Mesenchymal stem cell (in vitro differentiated cells and primary cell): ENCODE data around the gene PIGN.

Experiments
- DNase-seq: peaks from one replicate; pipeline ENCODE4 v3.0.0-alpha.2; 2013
- H2AFZ ChIP-seq: one replicate; pipeline ENCODE4 v1.6.1; 2013; ENCODE audit warnings: low read depth, mild to moderate bottlenecking, control low read depth, inconsistent platforms, low read length, moderate library complexity
- H2AK5ac ChIP-seq: 2 replicates; pipeline ENCODE4 v1.6.1; 2013; ENCODE audit warnings: low read length, moderate library complexity, mild to moderate bottlenecking, inconsistent platforms; ENCODE audit not compliant: severe bottlenecking
- H2BK120ac ChIP-seq: one replicate; pipeline ENCODE4 v1.6.1; 2013; ENCODE audit warnings: low read depth, mild to moderate bottlenecking, inconsistent platforms, low read length, moderate library complexity
- H2BK12ac ChIP-seq, 2 experiments: one replicate each; pipeline ENCODE4 v1.6.1; 2013; ENCODE audit warnings: inconsistent platforms in 2 of 2, low read length in 2 of 2, mild to moderate bottlenecking in 2 of 2, moderate library complexity in 2 of 2, control low read depth in 1 of 2
- H2BK15ac ChIP-seq: one replicate; pipeline ENCODE4 v1.6.1; 2013; ENCODE audit warnings: mild to moderate bottlenecking, low read depth, inconsistent platforms; ENCODE audit not compliant: poor library complexity, severe bottlenecking
- H2BK5ac ChIP-seq: 2 replicates; pipeline ENCODE4 v1.6.1; 2013; ENCODE audit warnings: low read depth, mild to moderate bottlenecking, low read length, control low read depth, inconsistent platforms; ENCODE audit not compliant: poor library complexity, severe bottlenecking
- H3K14ac ChIP-seq, 2 experiments: one replicate each; pipeline ENCODE4 v1.6.1; 2013; ENCODE audit warnings: inconsistent platforms in 2 of 2, low read length in 2 of 2, control low read depth in 1 of 2, mild to moderate bottlenecking in 1 of 2, moderate library complexity in 1 of 2
- H3K18ac ChIP-seq, 2 experiments: one replicate each; pipeline ENCODE4 v1.6.1; 2013; ENCODE audit warnings: inconsistent platforms in 2 of 2, low read length in 2 of 2, control low read depth in 1 of 2, low read depth in 1 of 2, mild to moderate bottlenecking in 1 of 2
- H3K23ac ChIP-seq, 2 experiments: one replicate each; pipeline ENCODE4 v1.6.1; 2013; ENCODE audit warnings: inconsistent platforms in 2 of 2, low read length in 2 of 2, mild to moderate bottlenecking in 2 of 2, moderate library complexity in 2 of 2, control low read depth in 1 of 2
- H3K27ac ChIP-seq: 2 replicates; pipeline ENCODE4 v1.5.1; 2013; ENCODE audit warnings: mild to moderate bottlenecking, moderate library complexity, low read length, control low read depth, inconsistent platforms; ENCODE audit not compliant: poor library complexity, severe bottlenecking
- H3K27me3 ChIP-seq, 2 experiments: 2 replicates each; pipeline versions ENCODE4 v1.6.1 to v1.7.0; 2013; ENCODE audit warnings: low read length in 2 of 2, mild to moderate bottlenecking in 2 of 2, moderate library complexity in 2 of 2, control low read depth in 1 of 2, inconsistent platforms in 1 of 2; ENCODE audit not compliant: control insufficient read depth in 1 of 2, insufficient read depth in 1 of 2
- H3K36me3 ChIP-seq, 2 experiments: 2 replicates each; pipeline versions ENCODE4 v1.6.1 to v1.7.0; 2013; ENCODE audit warnings: low read length in 2 of 2, control low read depth in 1 of 2, inconsistent platforms in 1 of 2, low read depth in 1 of 2, mild to moderate bottlenecking in 1 of 2; ENCODE audit not compliant: insufficient read depth in 2 of 2, control insufficient read depth in 1 of 2
- H3K4ac ChIP-seq, 2 experiments: one replicate each; pipeline ENCODE4 v1.6.1; 2013; ENCODE audit warnings: inconsistent platforms in 2 of 2, low read length in 2 of 2, mild to moderate bottlenecking in 2 of 2, moderate library complexity in 2 of 2, control low read depth in 1 of 2, low read depth in 1 of 2
- H3K4me1 ChIP-seq: 2 replicates; pipeline ENCODE4 v1.6.1; 2013; ENCODE audit warnings: low read depth, low read length, control low read depth; ENCODE audit not compliant: control insufficient read depth, insufficient read depth
- H3K4me2 ChIP-seq: 2 replicates; pipeline ENCODE4 v1.6.1; 2013; ENCODE audit warnings: low read length, mild to moderate bottlenecking, inconsistent platforms; ENCODE audit not compliant: poor library complexity, severe bottlenecking
- H3K4me3 ChIP-seq, 2 experiments: 2 replicates each; pipeline versions ENCODE4 v1.5.1 to v1.7.0; 2013; ENCODE audit warnings: low read length in 2 of 2, mild to moderate bottlenecking in 2 of 2, control low read depth in 1 of 2, low read depth in 1 of 2; ENCODE audit not compliant: insufficient read depth in 1 of 2
- H3K79me1 ChIP-seq: replicated peaks from 2 replicates; pipeline ENCODE4 v1.6.1; 2013; ENCODE audit warnings: mild to moderate bottlenecking, control low read depth, low read length, inconsistent platforms; ENCODE audit not compliant: poor library complexity, severe bottlenecking
- H3K9ac ChIP-seq: 2 replicates; pipeline ENCODE4 v1.7.0; 2013; ENCODE audit warnings: mild to moderate bottlenecking, low read length, moderate library complexity
- H3K9me3 ChIP-seq: 2 replicates; pipeline ENCODE4 v1.7.0; 2013; ENCODE audit warnings: mild to moderate bottlenecking, low read length; ENCODE audit not compliant: control insufficient read depth
- H4K8ac ChIP-seq: one replicate; pipeline ENCODE4 v1.6.1; 2013; ENCODE audit warnings: inconsistent platforms, mild to moderate bottlenecking, low read length, moderate library complexity
- H4K91ac ChIP-seq: one replicate; pipeline ENCODE4 v1.6.1; 2013; ENCODE audit warnings: mild to moderate bottlenecking, low read length, inconsistent platforms
- WGBS: methylation state at CpG from one replicate; pipeline ENCODE4 v1.1.7; 2013; ENCODE audit warnings: mixed read lengths; 5-methylcytosine and 5-hydroxymethylcytosine counted together

The PIGN gene

DNA sequence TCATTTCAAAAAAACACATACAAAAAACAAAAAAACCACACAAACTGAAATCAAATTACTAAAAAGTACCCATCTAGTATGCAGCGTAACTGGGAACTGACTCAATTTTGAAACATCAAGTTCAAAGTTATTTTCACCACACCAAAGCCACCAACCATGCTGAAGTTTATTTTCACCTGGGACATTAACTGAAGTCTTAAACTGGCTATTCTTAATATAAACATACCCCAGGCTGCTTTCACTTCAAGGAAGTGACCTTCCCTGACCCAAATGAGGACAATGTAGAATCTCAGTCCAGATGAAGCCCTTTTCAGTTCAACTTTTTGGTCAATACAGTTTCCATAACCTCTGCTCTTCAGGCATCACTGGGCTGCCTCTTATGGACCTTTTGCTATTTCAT, 84.6 kb downstream of the PIGN start:
- Histone ChIP-seq H3K9me3 (peaks cover 15% of the 10 kb centered on the region), H3K4me1 (no peaks in the 10 kb centered on the region), H2BK12ac (no peak overlapping the region), H3K4me2 (no peak overlapping the region), H3K36me3 (peaks cover 2 to 48% of the 10 kb centered on the region in 2 experiments), H3K27me3 (no peaks in the 10 kb centered on the region), H3K9ac (no peak overlapping the region), H3K79me1 (no peaks in the 10 kb centered on the region), H3K18ac (no peak overlapping the region), H2AFZ (no peak overlapping the region), H4K8ac (no peak overlapping the region), H2BK120ac (no peak overlapping the region), H3K4ac (no peak overlapping the region), H2AK5ac (no peak overlapping the region), H2BK15ac (no peak overlapping the region), H2BK5ac (no peak overlapping the region), H3K23ac (no peak overlapping the region), H3K27ac (no peak overlapping the region), H3K4me3 (no peak overlapping the region), H3K14ac (no peak overlapping the region), H4K91ac (no peak overlapping the region)
- no peak for DNase-seq
- 97% methylated on average over 1 of the region's 1 CpG for WGBS

DNA sequence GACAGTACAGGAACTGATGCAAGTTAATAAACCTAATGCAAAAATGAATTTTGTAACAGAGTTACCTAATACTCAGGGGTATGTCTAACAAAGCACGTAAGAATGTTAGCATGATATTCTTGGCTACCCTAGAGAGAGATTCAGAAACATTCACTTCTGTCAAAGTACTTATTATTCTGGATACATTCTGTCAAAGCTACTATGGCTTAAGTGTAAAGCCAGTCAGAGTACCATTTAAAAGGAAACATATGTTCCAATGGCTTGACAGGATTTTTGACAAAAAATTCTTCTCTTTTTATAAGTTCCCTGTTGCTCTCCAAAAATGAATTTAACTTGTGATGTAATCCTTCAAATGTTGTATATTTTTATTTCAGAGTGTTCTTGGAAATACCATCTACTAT, 85.5 kb downstream of the PIGN start:
- Histone ChIP-seq H2BK5ac (no peak overlapping the region), H3K9me3 (peaks cover 15% of the 10 kb centered on the region), H2AFZ (no peak overlapping the region), H3K79me1 (no peaks in the 10 kb centered on the region), H3K18ac (no peak overlapping the region), H3K23ac (no peak overlapping the region), H2AK5ac (no peak overlapping the region), H3K27me3 (no peaks in the 10 kb centered on the region), H3K9ac (no peak overlapping the region), H3K36me3 (peaks cover 2 to 41% of the 10 kb centered on the region in 2 experiments), H2BK120ac (no peak overlapping the region), H3K4me3 (no peak overlapping the region), H2BK12ac (no peak overlapping the region), H4K91ac (no peak overlapping the region), H3K4me1 (no peaks in the 10 kb centered on the region), H4K8ac (no peak overlapping the region), H2BK15ac (no peak overlapping the region), H3K14ac (no peak overlapping the region), H3K4me2 (no peak overlapping the region), H3K27ac (no peak overlapping the region), H3K4ac (no peak overlapping the region)
- no peak for DNase-seq
- no CpG with 5 or more reads among the region's 1 CpG for WGBS

DNA sequence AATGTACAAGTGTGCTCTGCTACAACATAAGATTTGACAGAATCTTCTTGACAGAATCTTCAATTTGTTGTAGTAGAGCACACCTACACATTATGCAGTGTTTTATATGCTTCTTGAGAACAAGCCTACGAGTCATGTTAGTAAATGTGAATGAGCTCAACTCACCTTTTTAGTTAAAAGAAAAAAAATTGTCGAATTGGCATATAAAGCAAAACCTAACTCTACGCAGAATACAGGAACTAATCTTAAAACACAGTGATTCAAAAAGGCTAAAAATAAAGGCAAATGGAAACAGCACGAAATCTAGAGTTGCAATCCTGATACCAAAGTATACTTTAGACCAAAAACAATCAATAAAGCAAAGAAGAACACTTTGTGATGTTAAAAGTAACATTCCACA, 87.9 kb downstream of the PIGN start:
- no peak overlapping the region for H3K18ac ChIP-seq
- DNase-seq: no peak
- peaks cover 15% of the 10 kb centered on the region for H3K9me3 ChIP-seq
- no peak overlapping the region for H2BK120ac ChIP-seq
- H3K36me3 ChIP-seq: peaks cover 2 to 43% of the 10 kb centered on the region in 2 experiments
- H3K27me3 ChIP-seq: no peaks in the 10 kb centered on the region
- no peak overlapping the region for H3K14ac ChIP-seq
- H2BK12ac ChIP-seq: no peak overlapping the region
- no peak overlapping the region for H3K27ac ChIP-seq
- no peaks in the 10 kb centered on the region for H3K79me1 ChIP-seq
- H3K4me3 ChIP-seq: no peak overlapping the region
- H2BK15ac ChIP-seq: no peak overlapping the region
- no peak overlapping the region for H3K4me2 ChIP-seq
- H2BK5ac ChIP-seq: no peak overlapping the region
- H3K9ac ChIP-seq: no peak overlapping the region
- H2AK5ac ChIP-seq: no peak overlapping the region
- 92% methylated on average over 4 of the region's 4 CpGs for WGBS
- H3K4me1 ChIP-seq: no peaks in the 10 kb centered on the region
- no peak overlapping the region for H2AFZ ChIP-seq
- H3K4ac ChIP-seq: no peak overlapping the region
- H4K91ac ChIP-seq: no peak overlapping the region
- no peak overlapping the region for H4K8ac ChIP-seq
- H3K23ac ChIP-seq: no peak overlapping the region

DNA sequence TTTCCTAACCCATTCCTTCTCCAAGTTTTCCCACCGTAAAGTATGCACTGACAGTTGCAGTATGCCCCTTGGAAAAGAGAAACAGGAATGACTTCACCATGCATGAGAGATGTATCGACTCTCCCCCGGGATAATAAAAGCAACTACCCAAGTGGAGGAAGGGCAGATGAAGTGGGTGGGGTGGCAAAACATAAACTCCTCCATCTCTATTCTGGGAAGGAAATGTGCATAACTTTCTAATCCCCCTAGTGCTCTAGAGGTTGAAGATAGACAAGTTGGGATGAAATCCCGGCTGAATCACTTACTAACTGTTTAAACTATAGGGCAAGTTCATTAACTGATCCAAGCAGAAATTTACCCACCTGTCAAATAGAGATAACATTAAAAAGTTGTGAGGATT, 89.2 kb downstream of the PIGN start:
- no peak overlapping the region for H3K4me3 ChIP-seq
- no peak overlapping the region for H3K27ac ChIP-seq
- H3K4me2 ChIP-seq: no peak overlapping the region
- H3K23ac ChIP-seq: no peak overlapping the region
- no peak overlapping the region for H2BK15ac ChIP-seq
- WGBS: 100% methylated on average over 3 of the region's 4 CpGs
- H3K9ac ChIP-seq: no peak overlapping the region
- no peak overlapping the region for H3K18ac ChIP-seq
- H2BK5ac ChIP-seq: no peak overlapping the region
- H3K4me1 ChIP-seq: no peaks in the 10 kb centered on the region
- no peak overlapping the region for H4K8ac ChIP-seq
- H3K36me3 ChIP-seq: peaks cover 2 to 40% of the 10 kb centered on the region in 2 experiments
- H3K4ac ChIP-seq: no peak overlapping the region
- no peaks in the 10 kb centered on the region for H3K79me1 ChIP-seq
- H3K9me3 ChIP-seq: peaks cover 15% of the 10 kb centered on the region
- H2BK12ac ChIP-seq: no peak overlapping the region
- H2AFZ ChIP-seq: no peak overlapping the region
- H2AK5ac ChIP-seq: no peak overlapping the region
- no peak for DNase-seq
- no peak overlapping the region for H4K91ac ChIP-seq
- H3K27me3 ChIP-seq: no peaks in the 10 kb centered on the region
- no peak overlapping the region for H2BK120ac ChIP-seq
- H3K14ac ChIP-seq: no peak overlapping the region
